Cardiac fibroblast (primary cell): Measurements from ENCODE around the gene PACRG.
"Not testable (repeated sequence)": the region's sequence is repeated elsewhere in the genome, so short reads cannot be mapped to it uniquely, and the experiment has no call there.

Experiments
- DNase-seq, 2 donors: peaks; one replicate each; pipeline versions ENCODE4 v3.0.0 to v3.0.0-alpha.2; 2010; ENCODE audit warnings: low read depth in 2 of 2
- H3K4me3 ChIP-seq, 2 donors: replicated peaks in 1 of 2; 1 replicate in 1 of 2; 2 replicates in 1 of 2; pipeline ENCODE4 v1.5.1; 2011; ENCODE audit warnings: low read depth in 2 of 2, low read length in 2 of 2, mild to moderate bottlenecking in 2 of 2, moderate library complexity in 1 of 2
- TF ChIP-seq, protein P1 (sequence below): IDR thresholded peaks from one replicate; pipeline ENCODE4 v1.5.1; 2011; ENCODE audit warnings: low read depth, mild to moderate bottlenecking, low read length, inconsistent platforms

The PACRG gene

DNA sequence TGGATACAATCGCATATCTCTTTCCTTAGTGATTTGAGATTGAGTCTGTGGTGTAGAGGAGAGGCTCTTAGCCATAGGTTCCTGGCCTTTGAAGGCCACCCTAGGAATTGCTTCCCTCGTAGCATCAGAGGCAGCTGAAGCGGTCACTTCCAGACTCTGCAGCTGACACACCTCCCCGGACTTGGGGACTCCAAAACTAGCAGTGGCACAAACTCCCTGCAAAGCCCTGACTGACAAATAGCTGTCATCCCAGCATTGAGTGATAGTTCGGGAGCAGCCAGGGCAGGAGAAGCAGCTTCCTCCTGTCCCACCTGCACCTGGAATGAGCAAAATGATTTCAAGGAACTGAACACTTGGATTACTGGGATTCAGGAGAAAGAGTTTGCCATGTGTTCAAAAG, 586.2 kb downstream of the PACRG start:
- DNase-seq = no peak
- TF ChIP-seq, protein P1, sequence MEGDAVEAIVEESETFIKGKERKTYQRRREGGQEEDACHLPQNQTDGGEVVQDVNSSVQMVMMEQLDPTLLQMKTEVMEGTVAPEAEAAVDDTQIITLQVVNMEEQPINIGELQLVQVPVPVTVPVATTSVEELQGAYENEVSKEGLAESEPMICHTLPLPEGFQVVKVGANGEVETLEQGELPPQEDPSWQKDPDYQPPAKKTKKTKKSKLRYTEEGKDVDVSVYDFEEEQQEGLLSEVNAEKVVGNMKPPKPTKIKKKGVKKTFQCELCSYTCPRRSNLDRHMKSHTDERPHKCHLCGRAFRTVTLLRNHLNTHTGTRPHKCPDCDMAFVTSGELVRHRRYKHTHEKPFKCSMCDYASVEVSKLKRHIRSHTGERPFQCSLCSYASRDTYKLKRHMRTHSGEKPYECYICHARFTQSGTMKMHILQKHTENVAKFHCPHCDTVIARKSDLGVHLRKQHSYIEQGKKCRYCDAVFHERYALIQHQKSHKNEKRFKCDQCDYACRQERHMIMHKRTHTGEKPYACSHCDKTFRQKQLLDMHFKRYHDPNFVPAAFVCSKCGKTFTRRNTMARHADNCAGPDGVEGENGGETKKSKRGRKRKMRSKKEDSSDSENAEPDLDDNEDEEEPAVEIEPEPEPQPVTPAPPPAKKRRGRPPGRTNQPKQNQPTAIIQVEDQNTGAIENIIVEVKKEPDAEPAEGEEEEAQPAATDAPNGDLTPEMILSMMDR = no peak
- H3K4me3 ChIP-seq = no peak overlapping the region

DNA sequence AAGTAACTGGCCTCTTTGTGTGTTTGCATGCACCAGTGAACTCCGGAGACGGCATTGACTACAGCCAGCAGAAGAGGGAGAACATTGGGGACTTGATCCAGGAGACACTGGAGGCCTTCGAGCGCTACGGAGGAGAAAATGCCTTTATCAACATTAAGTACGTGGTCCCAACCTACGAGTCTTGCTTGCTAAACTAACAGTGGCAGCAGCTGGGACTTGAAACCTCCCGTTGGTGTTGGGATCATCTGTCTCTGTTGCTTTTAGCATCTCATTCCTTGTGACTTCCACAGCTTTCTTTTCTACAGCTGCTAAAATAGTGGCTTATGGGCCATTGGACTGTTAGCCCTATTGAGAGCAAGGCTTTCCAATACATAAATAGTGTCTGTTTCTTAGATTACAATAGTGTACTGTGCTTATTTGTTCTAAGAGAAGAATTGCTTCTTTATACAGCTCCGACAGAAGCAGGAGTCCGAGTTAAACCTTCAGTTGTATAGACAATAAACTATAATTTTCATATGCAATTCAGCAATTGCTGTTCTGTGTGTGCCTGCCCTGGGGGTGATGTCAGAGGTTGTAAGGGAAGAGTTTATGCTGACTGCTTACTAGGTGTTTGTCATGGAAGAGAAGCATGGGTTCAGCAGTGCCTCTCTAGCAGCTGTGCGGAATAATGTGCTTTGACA, 587.2 kb downstream of the PACRG start:
- DNase-seq = no peak
- no peak overlapping the region for H3K4me3 ChIP-seq
- TF ChIP-seq, protein P1 = no peak

DNA sequence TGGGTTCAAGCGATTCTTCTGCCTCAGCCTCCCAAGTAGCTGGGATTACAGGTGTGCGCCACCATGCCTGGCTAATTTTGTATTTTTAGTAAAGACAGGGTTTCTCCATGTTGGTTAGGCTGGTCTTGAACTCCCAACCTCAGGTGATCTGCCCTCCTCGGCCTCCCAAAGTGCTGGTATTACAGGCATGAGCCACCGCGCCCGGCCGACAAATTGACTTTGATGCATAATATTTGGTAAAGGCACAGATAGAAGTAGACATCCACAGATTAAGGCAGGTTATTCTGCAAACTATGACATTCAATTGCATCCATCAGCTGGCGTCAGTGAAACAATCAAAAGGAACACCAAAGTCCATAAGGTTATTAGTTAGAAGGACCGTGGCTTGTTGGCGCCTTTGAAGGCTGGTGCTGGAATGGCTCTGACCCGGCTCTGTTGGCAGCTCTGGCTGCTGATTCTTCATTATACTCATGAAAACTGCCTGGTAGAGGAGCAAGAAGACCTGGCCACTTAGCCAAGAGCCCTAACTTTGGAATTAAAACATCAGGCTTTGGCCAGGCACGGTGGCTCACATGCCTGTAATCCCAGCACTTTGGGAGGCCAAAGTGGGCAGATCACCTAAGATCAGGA, 589.2 kb downstream of the PACRG start:
- DNase-seq, H3K4me3 ChIP-seq: not testable (repeated sequence)

DNA sequence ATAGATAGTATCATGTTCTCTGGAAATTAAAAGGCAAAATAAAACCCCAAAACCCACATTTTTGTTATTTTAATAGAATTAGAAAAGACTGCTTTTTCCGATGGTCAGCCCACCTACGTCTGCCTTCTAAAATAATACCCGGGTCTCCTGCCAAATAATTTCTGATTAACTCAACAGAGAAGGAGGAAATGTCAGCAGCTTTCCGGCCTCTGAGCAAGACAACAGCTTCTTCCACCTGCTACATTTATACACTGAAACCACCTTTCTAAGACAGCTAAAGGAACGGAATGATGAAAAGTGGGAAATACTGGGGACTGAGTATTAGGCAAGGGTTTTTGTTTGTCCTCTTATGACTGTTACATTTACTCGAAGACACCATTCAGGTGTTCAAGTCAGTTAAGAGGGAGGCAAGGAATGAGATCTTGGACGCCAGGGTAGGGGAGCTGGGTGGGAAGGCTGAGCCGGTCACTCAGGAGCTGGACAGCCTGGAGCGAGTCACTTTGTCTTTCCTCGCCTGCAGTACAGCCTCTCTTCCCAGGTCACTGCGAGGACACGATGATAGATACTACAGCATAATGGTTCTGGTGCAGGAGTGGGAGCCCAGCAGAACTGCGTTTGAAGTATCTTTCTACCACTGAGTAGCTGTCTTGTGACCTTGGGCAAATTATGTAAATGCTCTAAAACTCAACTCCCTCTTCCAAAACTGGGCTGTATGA, 590.5 kb downstream of the PACRG start:
- DNase-seq = no peak
- TF ChIP-seq, protein P1 = no peak
- H3K4me3 ChIP-seq = no peak overlapping the region

DNA sequence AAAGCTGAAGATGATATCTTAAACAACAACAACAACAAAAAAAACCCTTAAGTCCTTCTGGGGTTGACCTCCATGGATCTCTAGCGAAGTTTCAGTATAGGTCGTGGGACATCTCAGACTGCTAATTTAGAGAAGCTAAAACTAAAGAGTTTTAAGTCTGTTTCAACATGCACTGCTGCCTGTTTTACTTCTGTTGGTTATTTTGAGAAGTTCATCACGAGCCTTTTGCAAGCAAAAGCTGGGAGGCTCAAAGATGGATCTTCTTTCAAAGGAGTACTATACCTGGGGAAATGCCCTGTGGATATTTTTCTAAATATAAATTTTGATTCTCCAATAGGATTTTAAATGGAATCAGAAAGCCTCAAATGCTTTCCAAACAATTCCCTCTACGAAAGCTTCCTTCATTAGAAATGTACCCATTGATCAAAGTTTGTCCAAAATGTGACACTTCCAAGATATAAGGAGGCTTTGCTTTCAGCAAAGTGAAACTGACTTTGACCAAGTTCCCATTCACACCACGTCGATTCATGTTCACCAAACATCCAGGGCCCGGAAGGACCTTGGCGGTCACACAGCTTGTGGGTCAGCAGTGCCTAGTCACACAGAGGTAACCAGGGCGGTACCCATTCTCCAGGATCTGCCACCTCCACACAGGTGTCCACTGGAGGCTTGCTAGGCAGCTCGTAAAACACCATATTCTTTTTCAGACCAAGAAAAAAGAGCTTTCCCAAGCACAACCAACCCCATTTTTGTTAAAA, 592.0 kb downstream of the PACRG start:
- DNase-seq = no peak
- H3K4me3 ChIP-seq = no peak overlapping the region
- TF ChIP-seq, protein P1 = no peak

DNA sequence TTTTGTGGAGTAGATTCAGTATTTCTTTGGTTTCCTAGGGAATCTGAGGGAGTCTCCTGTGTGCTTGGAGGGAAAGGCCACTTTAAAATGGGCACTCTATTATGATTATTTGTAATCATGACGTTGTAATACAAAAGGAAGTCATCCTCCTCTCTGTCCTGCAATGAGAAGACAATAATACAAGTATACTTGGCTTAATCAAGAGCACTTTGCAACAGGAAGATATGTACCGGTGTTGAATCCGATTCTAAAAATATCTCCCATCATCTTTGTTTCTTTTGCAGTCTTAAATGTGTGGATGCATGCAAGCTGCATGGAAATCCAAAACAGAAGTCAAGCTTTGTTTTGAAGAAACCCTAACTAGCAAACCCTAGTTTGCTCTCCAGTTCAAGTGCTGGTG, 592.6 kb downstream of the PACRG start:
- DNase-seq = no peak
- TF ChIP-seq, protein P1 = no peak
- no peak overlapping the region for H3K4me3 ChIP-seq

DNA sequence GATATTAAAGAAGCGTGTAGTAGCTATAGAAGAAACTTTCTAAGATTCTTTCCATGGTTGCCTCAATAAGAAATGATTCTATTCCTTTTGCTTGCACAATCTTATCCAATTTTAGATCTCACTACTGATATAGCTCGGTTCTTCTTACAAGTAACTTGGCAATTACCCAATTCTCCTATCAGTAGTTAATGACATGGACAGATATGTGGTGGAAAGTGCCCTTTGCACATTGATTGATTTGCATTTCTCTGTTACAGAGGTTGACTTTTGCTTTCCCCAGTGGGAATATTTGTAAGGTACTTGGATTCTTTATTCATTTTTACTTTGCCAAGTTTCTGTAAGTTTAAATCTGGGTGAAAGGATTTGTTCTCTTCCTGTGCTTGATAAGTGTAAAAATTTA, 593.0 kb downstream of the PACRG start:
- TF ChIP-seq, protein P1 = no peak
- no peak for DNase-seq
- no peak overlapping the region for H3K4me3 ChIP-seq
